ENCODE measurements around the gene ATP6V0E1.

Gene ATP6V0E1

DNA sequence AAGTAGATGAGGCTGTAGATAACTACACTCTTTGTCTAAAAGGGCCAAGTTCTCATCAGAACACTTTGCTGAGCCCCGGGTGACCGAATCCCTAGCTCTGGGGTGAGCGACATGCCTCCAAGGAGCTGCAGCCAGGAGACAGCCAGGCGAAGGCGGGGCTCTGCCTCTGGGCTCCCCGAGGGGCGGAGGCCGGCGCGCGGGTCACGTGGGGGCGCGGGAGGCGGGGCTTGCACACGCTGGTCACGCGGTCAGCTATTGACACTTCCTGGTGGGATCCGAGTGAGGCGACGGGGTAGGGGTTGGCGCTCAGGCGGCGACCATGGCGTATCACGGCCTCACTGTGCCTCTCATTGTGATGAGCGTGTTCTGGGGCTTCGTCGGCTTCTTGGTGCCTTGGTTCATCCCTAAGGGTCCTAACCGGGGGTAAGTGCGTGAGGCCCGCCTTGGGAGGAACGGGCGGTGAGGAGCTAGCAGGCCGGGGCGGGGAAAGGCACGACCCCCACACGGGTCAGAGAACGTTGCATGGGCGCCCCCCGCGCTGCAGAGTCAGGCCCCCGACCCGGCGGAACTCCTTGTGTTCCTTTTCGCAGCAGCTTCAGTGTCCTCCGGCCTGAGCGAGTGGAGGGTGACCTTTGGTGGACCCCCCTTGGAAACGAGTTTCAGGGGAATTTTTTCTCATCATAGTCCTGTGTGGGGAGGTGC lies at the start of gene ATP6V0E1:
TSS of gene ATP6V0E1 (plus strand) at position 230 of the 702 bp plus-strand sequence. CDS start at position 320, 90 bp downstream.
- DNase-seq (ENCODE audit: low spot score) = peak; percentile 94

DNA sequence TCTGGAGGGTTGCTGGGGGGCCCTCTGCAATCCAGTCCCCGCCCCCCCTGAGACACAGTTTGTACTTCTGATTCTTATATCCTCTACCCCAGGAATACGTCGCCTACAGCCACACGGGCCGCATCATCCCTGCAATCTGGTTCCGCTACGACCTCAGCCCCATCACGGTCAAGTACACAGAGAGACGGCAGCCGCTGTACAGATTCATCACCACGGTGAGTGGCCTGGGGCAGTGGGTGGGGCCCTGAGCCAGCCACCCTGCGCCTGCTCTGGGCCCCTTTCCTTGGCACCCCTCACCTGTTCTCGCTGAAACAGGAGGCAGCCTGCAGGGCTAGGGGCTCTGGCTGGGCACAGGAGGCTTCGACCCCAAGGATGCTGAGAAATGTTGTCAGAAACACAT lies 48.5 kb upstream of the ATP6V0E1 start:
- DNase-seq (ENCODE audit: low spot score) = no peak

DNA sequence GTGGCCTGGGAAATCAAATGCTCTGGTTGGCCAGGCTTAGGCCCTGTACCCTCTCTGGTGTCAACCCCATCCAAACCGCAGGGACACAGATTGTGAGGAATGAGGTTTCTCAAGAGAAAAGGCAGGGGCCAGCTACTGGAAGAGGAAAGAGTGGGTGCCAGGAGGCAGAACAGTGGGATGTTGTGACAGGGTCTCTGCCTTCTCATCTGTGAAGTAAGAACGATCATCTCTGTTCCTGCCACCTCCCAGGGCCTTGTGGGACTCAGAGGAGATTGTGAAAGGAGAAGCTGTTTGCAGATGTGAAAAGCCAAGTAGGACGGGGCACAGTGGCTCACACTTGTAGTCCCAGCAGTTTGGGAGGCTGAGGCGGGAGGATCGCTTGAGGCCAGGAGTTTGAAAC lies 47.2 kb upstream of the ATP6V0E1 start:
- no peak for DNase-seq (ENCODE audit: low spot score)

DNA sequence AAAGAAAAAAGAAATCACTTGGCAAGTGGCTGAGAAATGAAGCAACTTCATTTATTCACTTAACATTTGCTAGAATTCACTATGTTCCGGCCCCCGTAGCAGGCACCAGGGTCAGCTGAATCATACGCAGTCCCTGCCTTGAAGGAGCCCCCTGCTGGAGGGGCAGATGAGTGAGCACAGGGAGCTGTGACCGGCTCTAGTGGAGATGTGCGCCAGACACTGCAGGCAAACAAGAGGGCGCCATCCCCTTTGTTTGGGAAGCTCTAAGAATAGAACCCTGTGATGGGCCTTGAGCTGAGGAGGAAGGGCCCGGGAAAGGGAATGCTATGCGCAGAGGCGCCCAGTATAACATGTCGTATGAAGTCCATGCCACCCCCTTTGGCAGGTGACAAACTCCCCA lies 44.5 kb upstream of the ATP6V0E1 start:
- peak; percentile 29 for DNase-seq (ENCODE audit: low spot score)

DNA sequence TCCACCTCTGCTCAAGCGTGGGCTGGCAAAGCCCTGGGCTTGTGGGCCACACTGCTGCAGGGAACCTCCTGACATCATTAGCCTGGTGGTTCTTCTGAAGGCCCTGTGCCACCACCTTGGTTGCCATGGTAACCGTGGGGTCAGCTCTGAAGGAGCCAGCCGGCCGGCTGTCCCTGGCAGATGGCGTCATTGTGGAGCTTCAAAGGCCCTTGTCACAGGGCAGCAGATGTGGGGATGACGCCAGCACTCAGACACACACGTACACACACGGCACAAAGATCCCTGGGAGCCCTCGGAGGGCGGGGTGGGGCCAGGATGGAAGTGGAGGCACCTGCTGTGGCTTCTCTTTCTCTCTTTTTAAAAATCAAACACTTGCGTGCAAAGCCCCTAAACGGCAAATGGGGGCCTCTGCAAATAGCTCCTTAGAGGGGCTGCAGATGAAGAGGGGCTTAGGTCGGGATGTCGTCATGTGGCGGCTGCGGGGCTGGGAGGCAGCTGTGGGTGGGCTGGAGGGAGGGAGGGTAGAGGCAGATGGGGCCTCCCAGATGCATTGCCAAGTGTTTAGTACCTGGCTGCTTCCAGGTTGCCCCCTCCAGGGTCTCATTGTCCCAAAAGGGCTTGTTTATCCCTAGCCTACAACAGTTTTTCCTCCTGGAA lies 43.8 kb upstream of the ATP6V0E1 start:
- no peak for DNase-seq (ENCODE audit: low spot score)

DNA sequence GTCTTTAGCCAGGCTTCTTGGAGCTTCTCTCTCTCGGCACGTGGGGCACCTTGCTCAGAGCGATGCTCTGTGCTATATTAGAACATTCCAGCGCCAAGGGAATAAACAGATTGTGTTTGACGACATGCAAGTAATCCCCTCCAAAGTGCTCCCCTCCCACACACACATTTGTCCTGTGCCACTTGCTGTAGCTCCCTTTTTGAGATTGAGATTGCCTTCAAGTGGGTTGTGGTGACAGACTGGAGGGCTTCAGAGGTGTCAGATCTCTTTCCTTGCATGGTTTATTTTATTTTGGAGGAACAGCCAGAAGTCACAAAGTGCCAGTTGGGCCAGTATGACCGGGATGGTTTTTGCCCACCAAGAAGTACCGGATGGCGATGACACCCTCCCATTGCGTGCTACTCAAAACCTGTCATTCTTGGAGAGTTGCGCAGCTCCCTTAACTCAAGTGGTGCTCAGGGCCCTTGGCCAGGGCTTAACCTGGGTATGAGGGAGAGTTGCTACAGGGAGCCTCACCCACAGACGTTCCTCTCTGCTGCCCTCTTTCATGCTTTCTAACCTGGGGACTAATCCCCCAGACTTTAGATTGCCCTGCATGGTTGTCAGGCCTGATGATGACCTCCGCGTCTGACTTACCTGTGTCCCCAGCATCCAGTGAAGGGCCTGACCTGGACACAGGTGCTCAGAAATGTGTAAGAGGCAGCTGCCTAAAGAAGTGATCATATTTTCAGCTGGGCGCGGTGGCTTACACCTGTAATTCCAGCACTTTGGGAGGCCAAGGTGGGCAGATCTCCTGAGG lies 43.1 kb upstream of the ATP6V0E1 start:
- DNase-seq (ENCODE audit: low spot score) = no peak

DNA sequence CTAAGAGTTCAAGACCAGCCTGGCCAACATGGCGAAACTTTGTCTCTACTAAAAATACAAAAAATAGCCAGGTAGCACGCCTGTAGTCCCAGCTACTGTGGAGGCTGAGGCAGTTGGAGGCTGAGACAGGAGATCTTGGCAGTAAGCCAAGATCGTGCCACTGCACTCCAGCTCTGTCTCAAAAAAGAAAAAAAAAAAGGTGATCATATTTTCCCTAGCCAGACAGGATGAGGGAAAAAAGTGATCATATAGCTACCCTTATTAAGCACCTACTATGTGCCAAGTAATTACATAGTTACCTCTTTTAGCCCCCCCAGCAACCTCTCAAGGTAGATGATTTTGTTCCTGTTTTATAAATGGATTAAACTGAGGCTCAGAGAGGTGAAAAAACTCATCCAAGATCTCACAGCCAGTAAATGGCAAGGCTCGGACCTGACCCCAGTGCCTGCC lies 42.5 kb upstream of the ATP6V0E1 start:
- DNase-seq (ENCODE audit: low spot score) = peak; percentile 56

DNA sequence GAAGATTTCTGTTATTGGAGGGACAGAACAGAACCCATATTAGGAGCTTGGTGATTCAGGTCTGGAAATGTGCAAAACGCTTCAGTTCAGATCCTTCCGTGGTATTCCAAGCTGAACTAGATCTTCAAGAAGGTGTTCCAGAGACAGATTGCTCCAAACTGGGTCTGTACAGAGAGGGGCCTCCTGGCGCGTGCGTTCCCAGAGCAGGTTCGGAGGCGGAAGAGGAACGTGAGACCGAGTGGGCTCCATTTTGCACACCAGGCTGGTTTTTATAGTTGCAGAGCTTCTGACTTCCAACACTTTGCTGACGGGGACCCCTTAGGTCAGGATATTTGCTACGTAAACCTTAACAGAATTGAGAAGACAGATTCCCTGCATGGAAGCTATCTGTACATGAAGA lies 41.0 kb upstream of the ATP6V0E1 start:
- DNase-seq (ENCODE audit: low spot score) = no peak

DNA sequence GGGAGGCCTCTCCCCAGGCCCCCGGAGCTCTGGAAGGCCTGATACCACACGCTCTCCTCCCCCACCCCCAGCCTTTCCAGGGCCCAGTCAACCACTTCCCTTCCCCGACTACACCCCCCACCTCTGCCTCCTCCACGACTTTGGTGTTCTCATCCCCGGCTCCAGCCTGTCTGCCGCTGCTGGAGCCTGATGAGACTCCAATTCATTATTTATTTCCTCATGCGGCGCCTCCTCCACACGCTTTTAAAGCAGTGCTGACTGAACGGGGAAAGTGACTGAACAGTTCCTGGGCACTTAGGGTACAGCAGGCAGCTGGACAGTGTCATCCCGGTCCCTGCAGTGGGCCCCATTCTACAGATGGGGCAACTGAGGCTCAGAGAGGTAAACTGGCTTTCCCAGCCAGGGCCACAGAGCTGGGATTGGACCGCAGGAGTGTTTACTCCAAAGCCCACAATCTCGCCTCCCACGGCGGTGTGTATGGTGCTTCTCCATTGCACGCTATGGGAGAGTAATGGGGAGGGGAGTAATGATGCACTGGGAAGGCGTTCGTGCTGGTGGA lies 40.2 kb upstream of the ATP6V0E1 start:
- DNase-seq (ENCODE audit: low spot score) = no peak

DNA sequence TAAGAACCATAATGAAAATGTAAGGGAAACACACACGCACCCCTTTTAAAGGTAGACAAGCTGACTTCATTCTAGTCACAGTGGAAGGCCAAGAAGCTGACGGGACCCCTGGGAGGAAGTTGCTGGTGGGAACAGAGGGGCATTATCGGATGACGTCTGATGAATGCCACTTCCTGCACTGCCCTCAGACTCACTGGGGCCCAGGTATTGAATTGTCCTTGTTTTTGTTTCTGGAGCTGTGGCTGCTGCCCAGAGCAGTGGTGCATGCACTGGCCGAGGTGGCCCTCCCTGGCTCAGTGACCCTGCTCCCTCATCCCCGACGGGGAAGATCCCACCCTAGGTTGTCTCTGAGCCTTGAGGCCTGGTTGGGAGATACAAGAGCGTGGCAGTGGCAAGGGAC lies 39.7 kb upstream of the ATP6V0E1 start:
- no peak for DNase-seq (ENCODE audit: low spot score)

DNA sequence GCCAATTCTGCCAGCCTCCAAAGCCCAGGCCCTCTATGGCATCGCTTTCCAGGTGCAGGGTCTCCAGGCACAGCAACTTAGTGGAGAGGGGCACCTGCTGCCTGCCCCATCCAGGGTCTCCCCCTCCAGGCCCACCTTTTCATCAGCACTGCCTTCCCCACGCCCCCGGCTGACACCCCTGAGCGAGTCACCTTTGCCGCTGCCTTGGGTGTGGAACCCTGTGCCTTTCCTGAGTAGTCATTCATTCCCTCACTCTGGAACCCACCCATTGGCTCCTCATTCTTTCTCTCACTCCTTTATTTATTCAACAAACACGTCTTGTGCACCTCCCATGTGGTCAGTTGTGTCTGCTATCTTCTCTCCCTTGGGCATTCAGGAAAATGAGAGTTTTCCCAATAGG lies 38.8 kb upstream of the ATP6V0E1 start:
- DNase-seq (ENCODE audit: low spot score) = no peak

DNA sequence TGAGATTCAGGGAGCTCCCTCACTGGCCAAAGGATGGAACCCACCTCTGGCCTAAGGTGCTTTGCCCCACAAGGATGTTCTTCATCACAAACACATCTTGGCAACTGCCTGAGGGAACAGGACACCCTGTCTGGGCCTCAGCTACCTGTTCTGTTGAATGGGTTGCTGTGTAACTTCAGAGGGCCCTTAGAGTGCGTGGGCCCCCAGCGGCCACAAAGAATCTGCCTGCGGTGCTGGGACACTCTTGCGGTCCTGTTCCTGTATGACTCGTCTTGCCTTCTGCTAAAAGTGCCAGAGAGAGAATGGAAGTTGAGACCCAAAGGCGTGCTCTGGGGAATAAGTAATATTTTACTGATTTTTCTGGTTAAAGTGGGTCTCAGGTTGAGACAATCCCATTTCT lies 38.4 kb upstream of the ATP6V0E1 start:
- DNase-seq (ENCODE audit: low spot score) = no peak

DNA sequence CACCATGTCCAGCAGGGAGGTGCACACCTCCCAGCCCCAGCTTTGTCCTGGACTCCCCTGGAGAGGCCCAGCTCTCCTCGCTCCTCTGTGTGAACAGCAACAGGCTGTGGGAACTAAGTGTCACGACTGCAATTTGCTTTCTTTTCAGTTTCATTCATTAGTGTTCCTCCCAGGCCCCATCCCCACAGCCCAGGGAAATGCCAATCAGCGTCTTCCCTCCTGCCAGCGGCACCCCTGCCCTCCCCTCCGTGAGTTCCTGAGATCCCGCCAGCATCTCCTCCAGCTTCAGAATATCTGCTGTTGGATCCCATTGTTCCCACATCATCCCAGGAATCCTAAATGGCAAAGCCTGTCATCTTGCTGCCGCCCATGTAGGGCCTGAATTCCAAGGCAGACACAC lies 37.4 kb upstream of the ATP6V0E1 start:
- DNase-seq (ENCODE audit: low spot score) = no peak

DNA sequence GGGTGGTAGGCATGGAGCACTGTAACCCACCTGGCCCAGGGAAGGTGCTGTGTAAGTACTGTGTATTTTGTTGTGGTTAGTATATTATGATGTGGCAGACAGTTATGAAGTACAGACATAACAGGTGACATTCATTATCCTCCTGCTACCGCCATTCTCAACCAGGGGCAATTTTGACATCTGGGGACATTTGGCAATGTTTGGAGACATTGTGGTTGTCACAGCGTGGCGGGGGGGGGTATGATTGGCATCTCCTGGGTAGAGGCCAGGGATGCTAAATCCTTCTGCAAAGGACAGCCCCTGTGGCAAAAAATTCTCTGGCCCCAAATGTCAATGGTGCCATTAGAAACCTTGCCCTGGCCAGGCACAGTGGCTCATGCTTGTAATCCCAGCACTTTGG lies 34.1 kb upstream of the ATP6V0E1 start:
- DNase-seq (ENCODE audit: low spot score) = no peak

DNA sequence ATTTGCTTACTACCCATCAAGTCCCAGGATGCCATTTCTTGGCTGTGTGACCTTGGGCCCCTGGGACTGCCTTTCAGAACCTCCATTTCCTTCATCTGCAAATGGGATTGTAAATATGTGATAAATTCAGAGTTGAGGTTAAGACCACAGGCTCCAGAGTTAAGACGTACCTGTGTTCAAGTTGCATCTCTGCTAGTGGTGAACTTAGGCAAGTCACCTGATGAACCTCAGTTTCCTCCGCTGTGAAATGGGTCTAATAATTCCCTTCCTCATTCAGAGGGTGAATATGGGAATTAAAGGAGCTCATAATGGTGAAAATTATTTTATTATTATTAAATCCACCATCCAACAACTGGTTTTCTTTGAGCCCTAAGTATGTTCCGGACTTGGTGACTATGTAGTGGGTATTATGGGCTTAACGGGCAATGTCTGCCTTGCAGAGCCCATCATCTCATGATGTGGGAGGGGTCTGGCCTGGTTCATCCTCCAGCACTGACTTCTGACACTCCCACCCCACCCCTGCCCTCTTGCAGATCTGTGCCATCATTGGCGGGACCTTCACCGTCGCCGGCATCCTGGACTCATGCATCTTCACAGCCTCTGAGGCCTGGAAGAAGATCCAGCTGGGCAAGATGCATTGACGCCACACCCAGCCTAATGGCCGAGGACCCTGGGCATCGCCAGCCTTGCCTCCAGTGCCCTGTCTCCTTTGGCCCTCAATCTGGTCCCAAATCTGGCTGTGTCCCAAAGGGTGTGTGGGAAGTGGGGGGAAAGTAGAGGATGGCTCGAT lies 33.2 kb upstream of the ATP6V0E1 start:
- no peak for DNase-seq (ENCODE audit: low spot score)

DNA sequence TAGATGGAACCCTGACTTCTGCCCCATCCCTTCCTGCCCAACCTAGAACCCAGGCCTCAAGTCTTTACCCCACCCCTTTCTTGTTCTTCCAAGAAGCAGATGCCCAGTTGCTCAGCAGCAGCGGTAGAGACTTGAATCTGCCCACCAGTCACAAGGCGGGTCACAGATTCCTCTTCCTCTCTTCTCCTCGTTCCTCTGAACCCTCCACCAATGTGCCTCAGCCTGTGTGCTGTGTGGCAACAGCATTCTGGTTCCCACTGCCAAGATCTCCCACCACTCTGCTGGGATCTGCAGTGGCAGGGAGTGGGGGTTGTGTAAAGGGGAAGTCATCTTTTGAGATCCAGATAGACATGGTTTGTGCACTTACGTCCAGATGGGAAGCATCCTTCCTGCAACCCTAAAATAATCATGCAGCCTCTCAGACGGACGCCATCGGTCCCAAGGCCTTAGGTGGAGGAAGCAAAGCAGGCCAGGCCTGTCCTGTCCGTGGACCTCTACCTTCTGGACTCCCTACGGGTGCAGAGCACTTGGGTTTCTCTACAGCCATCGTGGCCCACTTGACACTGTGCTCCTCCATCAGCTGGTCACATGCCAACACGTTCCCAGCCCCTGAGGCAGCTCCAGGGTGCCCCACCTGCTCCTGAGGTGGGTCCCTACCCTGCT lies 32.1 kb upstream of the ATP6V0E1 start:
- no peak for DNase-seq (ENCODE audit: low spot score)

DNA sequence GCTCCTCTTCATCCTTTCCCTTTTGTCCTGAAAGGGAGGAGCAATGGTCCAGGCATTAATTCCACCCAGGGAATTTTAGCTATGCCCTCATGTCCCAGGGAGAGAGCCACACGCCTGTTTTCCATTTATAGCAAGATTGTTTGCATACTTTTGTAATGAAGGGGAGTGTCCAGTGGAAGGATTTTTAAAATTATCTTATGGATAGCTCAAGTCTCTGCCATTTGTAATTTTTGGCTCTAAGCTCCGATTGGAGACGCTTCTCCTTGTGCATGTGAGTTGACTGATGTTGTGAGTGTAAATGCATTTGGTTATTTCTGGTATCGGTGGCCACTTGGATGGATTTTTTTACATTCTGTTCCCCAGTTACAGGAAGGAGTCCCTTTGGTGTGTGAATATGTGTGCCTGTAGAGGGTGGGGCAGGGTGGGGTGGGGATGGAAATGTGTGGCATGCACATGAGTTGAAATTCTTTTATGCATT lies 31.5 kb upstream of the ATP6V0E1 start:
- no peak for DNase-seq (ENCODE audit: low spot score)

DNA sequence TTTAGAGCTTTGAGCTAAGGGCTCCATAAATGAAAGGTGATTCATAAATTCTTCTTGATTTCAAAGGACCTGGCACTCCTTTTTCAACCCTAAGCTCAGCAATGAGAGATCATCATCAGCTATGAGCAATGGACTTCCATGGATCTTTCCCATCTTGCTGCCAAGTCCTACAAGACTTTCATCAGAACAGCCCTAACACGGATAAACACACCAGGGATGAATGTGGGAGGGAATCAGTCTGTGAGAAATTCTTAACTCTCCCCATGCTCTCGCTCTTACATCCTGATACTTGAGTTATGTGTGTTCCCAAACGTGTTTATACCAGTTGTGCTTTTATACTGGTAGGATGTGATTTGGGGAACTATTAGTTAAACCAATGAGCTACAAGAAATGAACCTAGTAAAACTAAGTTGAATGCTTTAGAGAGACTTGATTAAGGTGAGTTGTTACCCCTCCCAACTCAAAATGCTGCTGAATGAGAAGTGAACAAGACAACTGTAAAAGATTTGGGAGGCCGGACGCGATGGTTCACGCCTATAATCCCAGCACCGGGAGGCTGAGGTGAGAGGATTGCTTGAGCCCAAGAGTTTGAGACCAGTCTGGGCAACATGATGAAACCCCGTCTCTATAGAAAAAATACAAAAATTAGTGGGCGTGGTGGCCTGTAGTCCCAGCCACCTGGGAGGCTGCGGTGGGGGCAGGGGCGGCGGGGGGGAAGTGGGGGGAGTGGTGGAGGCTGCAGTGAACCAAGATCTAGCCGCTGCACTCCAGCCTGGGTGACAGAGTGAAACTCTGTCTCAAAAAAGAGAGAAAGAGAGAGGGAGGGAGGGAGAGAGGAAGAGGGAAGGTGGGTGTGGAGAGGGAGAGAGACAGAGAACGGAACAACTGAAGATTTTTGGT lies 29.5 kb upstream of the ATP6V0E1 start:
- no peak for DNase-seq (ENCODE audit: low spot score)

DNA sequence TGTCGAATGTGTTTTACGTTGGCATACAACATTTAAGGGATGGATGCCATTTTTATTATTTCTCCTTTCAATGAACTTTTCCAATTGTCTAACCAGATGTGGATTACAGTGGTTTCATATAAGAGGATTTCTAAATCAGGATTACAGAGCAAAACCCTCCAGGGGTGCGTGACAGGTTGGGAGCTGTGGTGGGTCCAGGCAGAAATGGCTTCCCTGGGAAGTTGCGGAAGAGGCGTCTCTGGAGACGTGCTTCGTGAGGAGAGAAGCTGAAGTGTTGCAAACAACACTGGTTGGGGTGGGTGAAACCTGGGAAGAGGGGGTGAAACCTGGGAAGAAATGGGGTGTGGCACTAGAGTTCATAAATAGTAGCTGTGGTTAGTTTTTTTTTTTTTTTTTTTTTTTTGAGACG lies 28.8 kb upstream of the ATP6V0E1 start:
- DNase-seq (ENCODE audit: low spot score) = no peak

DNA sequence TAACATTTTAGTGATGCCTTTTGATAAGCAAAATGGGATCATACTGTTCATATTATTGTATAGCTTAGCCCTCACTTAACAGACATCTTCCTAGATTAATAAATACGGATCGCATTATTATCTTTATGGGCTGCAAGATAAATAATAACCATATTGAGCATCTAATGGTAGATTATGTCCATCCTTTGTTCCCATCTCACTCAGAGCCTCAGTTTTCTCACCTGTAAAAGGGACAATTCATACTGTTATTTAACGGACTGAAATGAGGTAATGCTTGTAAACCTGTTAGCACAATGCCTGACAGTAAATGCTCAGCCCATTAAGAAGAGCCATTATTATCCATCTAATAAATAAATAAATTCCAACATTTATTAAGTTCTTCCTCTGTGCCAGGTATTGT lies 27.3 kb upstream of the ATP6V0E1 start:
- no peak for DNase-seq (ENCODE audit: low spot score)

All from hematopoietic multipotent progenitor cell treated with erythropoietin and hydrocortisone succinate and interleukin-3 and kit ligand, for 17 days (in vitro differentiated cells).